Measurements from ENCODE around the gene CFAP74. TPM values are rescaled to one million over a fixed set of nuclear protein-coding genes. Genes with fewer than 3 reads are reported as not detected.

The CFAP74 gene
- total RNA-seq, 2 donors from 2014 or later, result not detected

- no peak for TF ChIP-seq CTCF (IDR thresholded peaks at IDR 0.05)
- no peak for DNase-seq (ENCODE audit: low spot score)
- Histone ChIP-seq H3K36me3 (no peaks in the 10 kb centered on the region), H3K4me1 (peaks cover 0 to 16% of the 10 kb centered on the region in 2 donors), H3K27me3 (no peaks in the 10 kb centered on the region), H3K4me3 (no peak overlapping the region), H3K27ac (no peak overlapping the region), H3K9me3 (no peaks in the 10 kb centered on the region)
Observed at GRCh38 chr1:1956101-1956500, 47.5 kb downstream of the CFAP74 start.

- TF ChIP-seq CTCF (IDR thresholded peaks at IDR 0.05), result no peak
- no peaks in the 10 kb centered on the region for H3K9me3 ChIP-seq
- H3K27me3 ChIP-seq, result no peaks in the 10 kb centered on the region
- H3K4me3 ChIP-seq, result no peak overlapping the region
- DNase-seq (ENCODE audit: low spot score), result no peak
- peaks cover 0 to 13% of the 10 kb centered on the region in 2 donors for H3K4me1 ChIP-seq
- no peaks in the 10 kb centered on the region for H3K36me3 ChIP-seq
- H3K27ac ChIP-seq, result no peak overlapping the region
Observed at GRCh38 chr1:1955621-1956094, 47.9 kb downstream of the CFAP74 start.

GRCh38 chr1:1954831-1955441 lies 48.6 kb downstream of the CFAP74 start:
- H3K27me3 ChIP-seq, result no peaks in the 10 kb centered on the region
- no peak overlapping the region for H3K4me3 ChIP-seq

GRCh38 chr1:1954015-1954414 lies 49.6 kb downstream of the CFAP74 start:
- DNase-seq (ENCODE audit: low spot score), result no peak
- Histone ChIP-seq H3K4me3 (no peak overlapping the region), H3K27ac (no peak overlapping the region), H3K4me1 (no peaks in the 10 kb centered on the region), H3K9me3 (no peaks in the 10 kb centered on the region), H3K36me3 (no peaks in the 10 kb centered on the region), H3K27me3 (no peaks in the 10 kb centered on the region)
- no peak for TF ChIP-seq CTCF (IDR thresholded peaks at IDR 0.05)

More at GRCh38 chr1:1954831-1955441, 48.6 kb downstream of the CFAP74 start:
- peaks cover 0 to 6% of the 10 kb centered on the region in 2 donors for H3K4me1 ChIP-seq
- H3K27ac ChIP-seq, result no peak overlapping the region
- no peaks in the 10 kb centered on the region for H3K36me3 ChIP-seq
- DNase-seq (ENCODE audit: low spot score), result no peak
- H3K9me3 ChIP-seq, result no peaks in the 10 kb centered on the region
- no peak for TF ChIP-seq CTCF (IDR thresholded peaks at IDR 0.05)

GRCh38 chr1:1950940-1951339 lies 52.6 kb downstream of the CFAP74 start:
- Histone ChIP-seq H3K36me3 (no peaks in the 10 kb centered on the region), H3K9me3 (no peaks in the 10 kb centered on the region), H3K27me3 (no peaks in the 10 kb centered on the region), H3K4me3 (no peak overlapping the region), H3K4me1 (peaks cover 0 to 8% of the 10 kb centered on the region in 2 donors), H3K27ac (no peak overlapping the region)
- no peak for TF ChIP-seq CTCF (IDR thresholded peaks at IDR 0.05)
- no peak for DNase-seq (ENCODE audit: low spot score)

GRCh38 chr1:1948783-1949182 lies 54.8 kb downstream of the CFAP74 start:
- no peaks in the 10 kb centered on the region for H3K27me3 ChIP-seq
- no peaks in the 10 kb centered on the region for H3K36me3 ChIP-seq
- H3K4me1 ChIP-seq, result peaks cover 0 to 15% of the 10 kb centered on the region in 2 donors
- no peaks in the 10 kb centered on the region for H3K9me3 ChIP-seq
- DNase-seq (ENCODE audit: low spot score), result no peak
- H3K4me3 ChIP-seq, result no peak overlapping the region
- TF ChIP-seq CTCF (IDR thresholded peaks at IDR 0.05), result no peak
- H3K27ac ChIP-seq, result no peak overlapping the region

Measured in right atrium auricular region (tissue), 2 donors.